Esophagus squamous epithelium (tissue), 5 donors: ENCODE results near the gene SIGLEC10. TPM values are rescaled to one million over a fixed set of nuclear protein-coding genes. Genes with fewer than 3 reads are reported as not detected.

Experiments
- DNase-seq: peaks from one replicate; lab custom pipeline; 2025; lab: John Stamatoyannopoulos, UW
- H3K27ac ChIP-seq, 4 donors: fragments of 200-600 bp; sonication (generic); one replicate each; pipeline ENCODE4 v1.5.1; 2016 to 2019; ENCODE audit warnings: mild to moderate bottlenecking in 1 of 4
- H3K27me3 ChIP-seq, 4 donors: fragments of 200-600 bp; sonication (generic); 1 replicate in 3 of 4; 2 replicates in 1 of 4; pipeline versions ENCODE4 v1.5.1 to v1.6.0; 2017 to 2021; ENCODE audit warnings: antibody characterized with exemption in 1 of 4
- H3K36me3 ChIP-seq, 3 donors: fragments of 200-600 bp; sonication (generic); one replicate each; pipeline ENCODE4 v1.5.1; 2016 to 2019
- H3K4me1 ChIP-seq, 3 donors: fragments of 200-600 bp; sonication (generic); one replicate each; pipeline ENCODE4 v1.5.1; 2017 to 2019
- H3K4me3 ChIP-seq, 4 donors: fragments of 200-600 bp; sonication (generic); 1 replicate in 3 of 4; 2 replicates in 1 of 4; pipeline ENCODE4 v1.5.1; 2016 to 2019; ENCODE audit warnings: mild to moderate bottlenecking in 2 of 4, moderate library complexity in 1 of 4
- H3K9me3 ChIP-seq, 3 donors: fragments of 200-600 bp; sonication (generic); one replicate each; pipeline ENCODE4 v1.5.1; 2016 to 2019
- POLR2A ChIP-seq, 4 donors: fragments of 450-650 bp; IDR thresholded peaks; one replicate each; pipeline ENCODE4 v1.6.1; 2017; ENCODE audit warnings: antibody characterized with exemption in 4 of 4, mild to moderate bottlenecking in 4 of 4, moderate library complexity in 3 of 4
- WGBS, 2 donors: methylation state at CpG; one replicate each; pipeline ENCODE4 v1.1.5; 2018; 5-methylcytosine and 5-hydroxymethylcytosine counted together
- intact Hi-C: fragments of 100-400 bp; cut with DNase I; formaldehyde crosslinking; loops from one replicate; pipeline ENCODE4 v1.15.0; 2022
- small RNA-seq, 4 donors: library from RNA; depleted of rRNA; stranded (forward); fragments of <200 nt; gene quantifications; one replicate each; pipeline ENCODE3, GENCODE V24; 2016
- total RNA-seq, 4 donors: library from RNA; depleted of rRNA; stranded (reverse); fragments of >200 nt; gene quantifications; one replicate each; pipeline ENCODE4 v1.1.0, GENCODE V29; 2016
- TF ChIP-seq, protein P1 (sequence below), 6 experiments: fragments of 450-650 bp in 4 of 6; fragments of 200-600 bp in 2 of 6; sonication (generic) in 2 of 6; IDR thresholded peaks; one replicate each; pipeline ENCODE4 v1.5.1; 2016 to 2019; ENCODE audit warnings: antibody characterized with exemption in 6 of 6, mild to moderate bottlenecking in 4 of 6, moderate library complexity in 4 of 6
- donor health status: DM: yes; HTN: yes; CAD: no.

The SIGLEC10 gene
- total RNA-seq, 4 donors from 2014 or later = 2.0 to 17.0 (median 2.9) TPM

DNA sequence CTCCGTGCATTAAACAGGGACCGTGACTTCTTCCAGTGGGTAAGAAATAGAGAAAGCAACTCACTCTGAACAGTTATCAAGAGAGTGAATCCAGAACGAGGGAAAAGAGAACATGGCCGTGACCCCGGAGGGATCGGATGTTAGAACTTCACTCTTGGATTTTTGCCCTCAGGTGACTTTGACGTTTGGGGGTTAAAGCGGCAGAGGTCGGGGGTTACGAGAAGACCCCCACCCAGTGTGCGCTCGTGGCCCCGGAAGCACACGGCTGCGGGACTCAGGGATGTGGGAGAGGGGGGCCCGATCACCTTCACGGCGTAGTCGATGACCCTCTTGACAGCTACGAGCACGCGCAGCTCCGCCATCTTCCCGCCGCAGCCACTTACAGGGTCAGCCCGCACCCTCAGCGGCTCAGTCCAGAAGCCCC lies 51.5 kb downstream of the SIGLEC10 start, which contains the start of gene ETFB:
ETFB (minus strand) TSS at position 424 of the 424 bp plus-strand sequence; CDS start at position 362, 62 bp downstream.
- Histone ChIP-seq H3K4me3 (peak within 1 kb of the TSS; percentile 75 to 88 (median 82)), H3K4me1 (peaks cover 29 to 58% (median 41%) of the 10 kb centered on the region in 3 donors), H3K36me3 (no peaks in the 10 kb centered on the region), H3K27me3 (no peaks in the 10 kb centered on the region), H3K9me3 (no peaks in the 10 kb centered on the region), H3K27ac (peak within 1 kb of the TSS; percentile 86 to 99 (median 98))
- TF ChIP-seq POLR2A (IDR thresholded peaks at IDR 0.05) = no peak
- TF ChIP-seq, protein P1, sequence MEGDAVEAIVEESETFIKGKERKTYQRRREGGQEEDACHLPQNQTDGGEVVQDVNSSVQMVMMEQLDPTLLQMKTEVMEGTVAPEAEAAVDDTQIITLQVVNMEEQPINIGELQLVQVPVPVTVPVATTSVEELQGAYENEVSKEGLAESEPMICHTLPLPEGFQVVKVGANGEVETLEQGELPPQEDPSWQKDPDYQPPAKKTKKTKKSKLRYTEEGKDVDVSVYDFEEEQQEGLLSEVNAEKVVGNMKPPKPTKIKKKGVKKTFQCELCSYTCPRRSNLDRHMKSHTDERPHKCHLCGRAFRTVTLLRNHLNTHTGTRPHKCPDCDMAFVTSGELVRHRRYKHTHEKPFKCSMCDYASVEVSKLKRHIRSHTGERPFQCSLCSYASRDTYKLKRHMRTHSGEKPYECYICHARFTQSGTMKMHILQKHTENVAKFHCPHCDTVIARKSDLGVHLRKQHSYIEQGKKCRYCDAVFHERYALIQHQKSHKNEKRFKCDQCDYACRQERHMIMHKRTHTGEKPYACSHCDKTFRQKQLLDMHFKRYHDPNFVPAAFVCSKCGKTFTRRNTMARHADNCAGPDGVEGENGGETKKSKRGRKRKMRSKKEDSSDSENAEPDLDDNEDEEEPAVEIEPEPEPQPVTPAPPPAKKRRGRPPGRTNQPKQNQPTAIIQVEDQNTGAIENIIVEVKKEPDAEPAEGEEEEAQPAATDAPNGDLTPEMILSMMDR (IDR thresholded peaks at IDR 0.05) = no peak
- DNase-seq = no peak
- intact Hi-C loops = no loop called here
- WGBS, 2 donors = 0% methylated on average over 11 to 21 of the region's 27 CpGs

DNA sequence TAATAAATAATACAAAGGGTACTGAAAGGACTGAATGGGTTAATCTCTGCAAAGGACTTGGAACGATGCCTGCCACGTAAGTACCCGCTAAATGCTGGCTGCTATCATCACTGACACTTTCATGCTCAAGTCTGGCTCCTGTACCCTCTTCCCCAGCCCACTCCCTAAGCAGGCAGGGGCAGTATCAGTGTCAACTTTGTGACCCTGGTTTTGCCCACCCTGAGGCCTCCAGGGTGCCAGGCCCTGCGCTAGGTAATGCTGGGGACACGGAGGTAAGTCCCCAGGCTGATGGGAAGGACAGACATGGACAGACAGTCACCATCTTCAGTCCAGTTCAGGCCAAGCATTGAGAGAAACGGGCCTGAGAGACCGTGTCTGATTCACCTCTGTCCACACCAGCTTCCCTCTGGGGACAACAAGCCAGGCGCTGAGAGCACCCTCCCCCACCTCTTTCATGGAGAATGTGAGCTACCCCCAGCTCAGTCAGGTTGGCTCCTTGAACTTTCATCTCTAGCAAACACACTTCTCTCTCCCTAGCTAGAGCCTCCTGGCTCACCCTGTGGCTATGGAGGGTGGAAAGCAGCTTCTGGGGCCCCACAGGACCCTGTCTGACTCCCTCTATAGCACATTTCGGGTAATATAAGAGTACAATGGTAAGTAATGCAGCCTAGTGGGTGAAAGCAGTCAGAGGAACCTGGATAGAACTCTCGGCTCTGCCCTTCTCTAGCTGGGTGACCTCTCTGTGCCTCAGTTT lies 52.1 kb downstream of the SIGLEC10 start:
- intact Hi-C loops = no loop called here
- DNase-seq = no peak
- 10 to 11% methylated on average over 7 to 10 of the region's 10 CpGs for WGBS, 2 donors
- TF ChIP-seq POLR2A (IDR thresholded peaks at IDR 0.05) = no peak
- TF ChIP-seq, protein P1 (IDR thresholded peaks at IDR 0.05) = no peak
- Histone ChIP-seq H3K27me3 (no peaks in the 10 kb centered on the region), H3K36me3 (no peaks in the 10 kb centered on the region), H3K4me3 (peak overlapping the region; percentile 75 to 88 (median 82)), H3K9me3 (no peaks in the 10 kb centered on the region), H3K4me1 (peaks cover 29 to 58% (median 41%) of the 10 kb centered on the region in 3 donors), H3K27ac (peak overlapping the region; percentile 86 to 99 (median 98))

DNA sequence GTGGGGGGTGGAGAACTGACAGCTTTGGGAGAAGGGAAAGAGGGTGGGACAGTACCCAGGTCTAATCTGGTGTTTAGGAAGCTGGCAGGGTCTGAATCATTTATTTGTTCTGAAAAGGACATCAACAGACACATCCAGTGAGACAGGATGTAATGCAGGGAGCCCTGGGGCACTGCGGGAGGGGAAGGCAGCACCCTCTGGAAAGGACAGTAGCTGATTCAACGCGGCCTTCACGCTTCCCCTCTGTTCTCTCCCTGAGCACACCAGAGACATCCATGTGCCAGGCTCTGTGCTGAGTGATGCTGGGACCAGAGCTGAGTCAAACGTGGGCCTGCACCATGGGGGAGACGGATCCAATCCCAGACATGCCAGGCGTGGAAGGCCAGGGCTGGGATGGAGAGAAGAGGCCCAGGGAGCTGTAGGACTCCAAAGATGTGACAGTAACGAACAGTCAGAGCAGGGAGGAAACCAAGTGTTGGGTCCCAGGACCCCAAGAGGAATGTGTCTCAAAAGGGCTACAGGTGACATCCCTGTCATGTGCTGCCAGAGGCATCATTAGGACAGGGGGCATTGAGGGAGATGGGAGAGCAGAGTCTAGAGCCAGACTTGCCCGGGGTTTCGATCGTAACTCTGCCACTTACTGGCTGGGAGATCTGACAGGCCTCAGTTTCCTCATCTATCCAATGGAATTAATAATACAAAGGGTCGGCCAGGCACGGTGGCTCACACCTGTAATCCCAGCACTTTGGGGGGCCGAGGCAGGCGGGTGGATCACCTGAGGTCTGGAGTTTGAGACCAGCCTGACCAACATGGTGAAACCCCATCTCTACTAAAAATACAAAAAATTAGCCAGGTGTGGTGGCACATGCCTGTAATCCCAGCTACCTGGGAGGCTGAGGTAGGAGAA lies 53.0 kb downstream of the SIGLEC10 start:
- Histone ChIP-seq H3K36me3 (no peaks in the 10 kb centered on the region), H3K4me3 (peak overlapping the region in 1 of 4 donors; percentile 88), H3K27ac (peak overlapping the region; percentile 52 to 99 (median 78)), H3K9me3 (no peaks in the 10 kb centered on the region), H3K4me1 (peaks cover 32 to 65% (median 41%) of the 10 kb centered on the region in 3 donors), H3K27me3 (no peaks in the 10 kb centered on the region)
- 73 to 78% methylated on average over 13 to 15 of the region's 15 CpGs for WGBS, 2 donors
- no peak for TF ChIP-seq POLR2A (IDR thresholded peaks at IDR 0.05)
- TF ChIP-seq, protein P1 (IDR thresholded peaks at IDR 0.05) = no peak
- intact Hi-C loops = no loop called here
- no peak for DNase-seq

DNA sequence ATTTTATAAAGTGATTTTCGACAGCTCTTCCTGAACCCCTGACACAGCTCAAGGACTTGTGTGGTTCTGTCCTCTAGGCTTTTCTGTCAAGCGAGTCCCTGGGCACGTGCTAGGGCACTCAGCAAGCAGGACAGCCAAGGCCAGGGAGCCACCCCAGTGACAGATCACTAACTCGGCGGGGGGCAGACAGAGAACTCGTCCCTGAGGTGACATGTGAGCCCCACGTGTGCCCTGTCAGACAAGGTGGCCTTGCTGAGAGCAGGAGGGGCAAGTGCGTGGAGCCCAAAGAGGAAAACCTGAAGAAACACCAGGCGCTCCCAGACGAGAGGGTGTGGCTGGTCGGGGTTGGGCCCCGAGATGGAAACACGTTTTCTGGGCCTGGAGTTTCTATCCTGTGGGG lies 56.2 kb downstream of the SIGLEC10 start:
- WGBS, 2 donors = 80 to 93% methylated on average over 6 to 13 of the region's 13 CpGs
- intact Hi-C loops = no loop called here
- H3K4me1 ChIP-seq = peaks cover 35 to 59% (median 35%) of the 10 kb centered on the region in 3 donors
- no peaks in the 10 kb centered on the region for H3K27me3 ChIP-seq
- no peaks in the 10 kb centered on the region for H3K36me3 ChIP-seq
- no peaks in the 10 kb centered on the region for H3K9me3 ChIP-seq
- peak overlapping the region in 1 of 4 donors; percentile 43 for H3K27ac ChIP-seq
- TF ChIP-seq, protein P1 (IDR thresholded peaks at IDR 0.05) = no peak
- no peak for TF ChIP-seq POLR2A (IDR thresholded peaks at IDR 0.05)
- DNase-seq = no peak
- no peak overlapping the region for H3K4me3 ChIP-seq

Small RNA genes within 50 kb of the gene (small RNA-seq; reads per million reads assigned to genes)
- gene AC020914.5 = 0 reads per million in 4 donors

Other genes with a start within 250 kb of the SIGLEC10 start
- 1 to 10 TPM in 1 of 4 donors, under 1 TPM in 3; 0.30 to 6.7 (median 0.58) TPM for gene CD33, start 192.6 kb downstream of the SIGLEC10 start, total RNA-seq
- not detected for gene SIGLECL1, start 166.6 kb downstream of the SIGLEC10 start, total RNA-seq
- gene IGLON5, start 106.0 kb downstream of the SIGLEC10 start, total RNA-seq = not detected
- gene VSIG10L, start 75.5 kb downstream of the SIGLEC10 start, total RNA-seq = 100 to 1,000 TPM in 1 of 4 donors, 10 to 100 TPM in 3; 36.4 to 201 (median 50.6) TPM
- gene ETFB, start 51.3 kb downstream of the SIGLEC10 start, total RNA-seq = 100 to 1,000 TPM; 104 to 215 (median 157) TPM
- not detected for gene CLDND2, start 48.6 kb downstream of the SIGLEC10 start, total RNA-seq
- gene NKG7, start 45.0 kb downstream of the SIGLEC10 start, total RNA-seq = 1 to 10 TPM in 2 of 4 donors, under 1 TPM in 1, not detected in 1; 0.50 to 2.5 (median 2.2) TPM
- not detected for gene LIM2, start 29.7 kb downstream of the SIGLEC10 start, total RNA-seq
- not detected for gene C19orf84, start 27.1 kb downstream of the SIGLEC10 start, total RNA-seq
- 1 to 10 TPM in 2 of 4 donors, under 1 TPM in 2; 0.31 to 2.5 (median 0.94) TPM for gene SIGLEC8, start 40.8 kb upstream of the SIGLEC10 start, total RNA-seq
- not detected for gene CEACAM18, start 60.9 kb upstream of the SIGLEC10 start, total RNA-seq
- under 1 TPM in 2 of 4 donors, not detected in 2; 0.22 to 0.91 TPM for gene SIGLEC12, start 84.2 kb upstream of the SIGLEC10 start, total RNA-seq
- gene SIGLEC6, start 114.0 kb upstream of the SIGLEC10 start, total RNA-seq = 1 to 10 TPM in 1 of 4 donors, not detected in 3; 7.1 TPM
- 1 to 10 TPM; 2.5 to 5.7 (median 2.9) TPM for gene ZNF175, start 153.6 kb upstream of the SIGLEC10 start, total RNA-seq
- gene SIGLEC5, start 212.8 kb upstream of the SIGLEC10 start, total RNA-seq = under 1 TPM in 1 of 4 donors, not detected in 3; 0.94 TPM
- gene SIGLEC14, start 229.2 kb upstream of the SIGLEC10 start, total RNA-seq = 1 to 10 TPM in 1 of 4 donors, under 1 TPM in 1, not detected in 2; 0.97 to 2.9 TPM